ENCODE data around the gene SFT2D3.

SFT2D3 gene

GRCh38 chr2:127654084-127654837 is 47.0 kb upstream of the SFT2D3 start:
- no peaks in the 10 kb centered on the region for H3K36me3 ChIP-seq (ENCODE audit: control insufficient read depth, insufficient read depth, low read length)
- no peaks in the 10 kb centered on the region for H3K27me3 ChIP-seq (ENCODE audit: control insufficient read depth, insufficient read depth, low read length)
- H3K79me2 ChIP-seq, result no peaks in the 10 kb centered on the region
- no peak overlapping the region for H3K4me3 ChIP-seq (ENCODE audit: low read depth, low read length)
- H3K4me1 ChIP-seq, result no peaks in the 10 kb centered on the region
- H2AFZ ChIP-seq, result no peak overlapping the region
- no peak overlapping the region for H3K27ac ChIP-seq
- TF ChIP-seq, protein P1, sequence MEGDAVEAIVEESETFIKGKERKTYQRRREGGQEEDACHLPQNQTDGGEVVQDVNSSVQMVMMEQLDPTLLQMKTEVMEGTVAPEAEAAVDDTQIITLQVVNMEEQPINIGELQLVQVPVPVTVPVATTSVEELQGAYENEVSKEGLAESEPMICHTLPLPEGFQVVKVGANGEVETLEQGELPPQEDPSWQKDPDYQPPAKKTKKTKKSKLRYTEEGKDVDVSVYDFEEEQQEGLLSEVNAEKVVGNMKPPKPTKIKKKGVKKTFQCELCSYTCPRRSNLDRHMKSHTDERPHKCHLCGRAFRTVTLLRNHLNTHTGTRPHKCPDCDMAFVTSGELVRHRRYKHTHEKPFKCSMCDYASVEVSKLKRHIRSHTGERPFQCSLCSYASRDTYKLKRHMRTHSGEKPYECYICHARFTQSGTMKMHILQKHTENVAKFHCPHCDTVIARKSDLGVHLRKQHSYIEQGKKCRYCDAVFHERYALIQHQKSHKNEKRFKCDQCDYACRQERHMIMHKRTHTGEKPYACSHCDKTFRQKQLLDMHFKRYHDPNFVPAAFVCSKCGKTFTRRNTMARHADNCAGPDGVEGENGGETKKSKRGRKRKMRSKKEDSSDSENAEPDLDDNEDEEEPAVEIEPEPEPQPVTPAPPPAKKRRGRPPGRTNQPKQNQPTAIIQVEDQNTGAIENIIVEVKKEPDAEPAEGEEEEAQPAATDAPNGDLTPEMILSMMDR (IDR thresholded peaks at IDR 0.05), result no peak
- H3K4me2 ChIP-seq (ENCODE audit: low read length), result no peak overlapping the region
- no peak overlapping the region for H3K9ac ChIP-seq
- H3K9me3 ChIP-seq (ENCODE audit: control insufficient read depth, low read length), result no peaks in the 10 kb centered on the region

GRCh38 chr2:127654838-127655175 is 46.5 kb upstream of the SFT2D3 start:
- Histone ChIP-seq H3K9me3 (ENCODE audit: control insufficient read depth, low read length) (no peaks in the 10 kb centered on the region), H3K79me2 (no peaks in the 10 kb centered on the region), H3K36me3 (ENCODE audit: control insufficient read depth, insufficient read depth, low read length) (no peaks in the 10 kb centered on the region), H2AFZ (no peak overlapping the region), H3K27me3 (ENCODE audit: control insufficient read depth, insufficient read depth, low read length) (no peaks in the 10 kb centered on the region), H3K9ac (no peak overlapping the region), H3K27ac (no peak overlapping the region), H3K4me2 (ENCODE audit: low read length) (no peak overlapping the region), H3K4me1 (no peaks in the 10 kb centered on the region), H3K4me3 (ENCODE audit: low read depth, low read length) (no peak overlapping the region)
- TF ChIP-seq, protein P1 (IDR thresholded peaks at IDR 0.05), result no peak

- H3K27ac ChIP-seq, result no peak overlapping the region
- H3K9ac ChIP-seq, result no peak overlapping the region
- no peak overlapping the region for H2AFZ ChIP-seq
- H3K27me3 ChIP-seq (ENCODE audit: control insufficient read depth, insufficient read depth, low read length), result no peaks in the 10 kb centered on the region
- H3K4me2 ChIP-seq (ENCODE audit: low read length), result no peak overlapping the region
- H3K79me2 ChIP-seq, result no peaks in the 10 kb centered on the region
- H3K4me3 ChIP-seq (ENCODE audit: low read depth, low read length), result no peak overlapping the region
- H3K9me3 ChIP-seq (ENCODE audit: control insufficient read depth, low read length), result no peaks in the 10 kb centered on the region
- TF ChIP-seq, protein P1 (IDR thresholded peaks at IDR 0.05), result no peak
- no peaks in the 10 kb centered on the region for H3K4me1 ChIP-seq
- no peaks in the 10 kb centered on the region for H3K36me3 ChIP-seq (ENCODE audit: control insufficient read depth, insufficient read depth, low read length)
Measured at GRCh38 chr2:127655209-127656073, 45.9 kb upstream of the SFT2D3 start.

DNA sequence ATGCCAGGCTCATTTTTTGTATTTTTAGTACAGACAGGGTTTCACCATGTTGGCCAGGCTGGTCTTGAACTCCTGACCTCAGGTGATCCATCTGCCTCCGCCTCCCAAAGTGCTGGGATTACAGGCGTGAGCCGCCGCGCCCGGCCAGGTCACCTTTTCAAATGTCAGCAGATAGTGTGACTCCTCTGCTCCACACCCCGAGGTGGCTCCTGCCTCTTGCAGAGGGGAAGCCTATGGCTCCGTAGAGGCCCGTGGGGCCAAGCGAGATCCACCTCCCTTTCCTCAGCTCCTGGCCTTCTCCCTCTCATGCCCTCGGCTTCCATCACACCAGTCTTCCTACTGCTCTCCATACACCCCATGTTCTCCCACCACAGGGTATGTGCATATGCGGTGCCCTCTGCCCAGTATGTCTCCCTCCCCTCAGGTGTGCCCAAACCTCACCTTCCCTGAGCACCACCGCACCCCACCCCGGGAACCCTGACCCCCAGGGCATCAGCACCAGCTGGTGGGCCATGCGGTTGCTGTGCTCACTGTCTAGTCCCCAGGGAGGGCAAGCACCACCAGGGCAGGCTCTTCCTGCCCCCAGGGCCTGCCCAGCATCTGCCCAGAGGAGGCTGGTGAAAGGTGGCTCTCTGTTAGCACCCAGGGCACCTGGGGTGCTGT is 44.6 kb upstream of the SFT2D3 start:
- no peaks in the 10 kb centered on the region for H3K36me3 ChIP-seq (ENCODE audit: control insufficient read depth, insufficient read depth, low read length)
- H3K27ac ChIP-seq, result no peak overlapping the region

More for the DNA sequence above, 44.6 kb upstream of the SFT2D3 start:
- Histone ChIP-seq H3K4me3 (ENCODE audit: low read depth, low read length) (no peak overlapping the region), H3K9me3 (ENCODE audit: control insufficient read depth, low read length) (no peaks in the 10 kb centered on the region), H3K79me2 (no peaks in the 10 kb centered on the region), H3K9ac (no peak overlapping the region), H3K27me3 (ENCODE audit: control insufficient read depth, insufficient read depth, low read length) (no peaks in the 10 kb centered on the region), H3K4me2 (ENCODE audit: low read length) (no peak overlapping the region), H3K4me1 (no peaks in the 10 kb centered on the region), H2AFZ (no peak overlapping the region)
- TF ChIP-seq, protein P1 (IDR thresholded peaks at IDR 0.05), result no peak

Measured in parathyroid adenoma (tissue), 2 donors.